Coronary artery (tissue), 2 donors: ENCODE results near the gene SYNJ2.

ENCODE experiments used
- DNase-seq: peaks from one replicate; pipeline ENCODE4 v3.0.0-alpha.2; 2017; ENCODE audit warnings: low spot score
- H3K27ac ChIP-seq, 2 donors: fragments of 200-600 bp; sonication (generic); one replicate each; pipeline ENCODE4 v1.5.1; 2016 to 2019
- H3K4me3 ChIP-seq: fragments of 200-600 bp; sonication (generic); 2 replicates; pipeline ENCODE4 v1.5.1; 2016; ENCODE audit warnings: mild to moderate bottlenecking, moderate library complexity
- TF ChIP-seq, protein P1 (sequence below): fragments of 200-600 bp; sonication (generic); IDR thresholded peaks from one replicate; pipeline ENCODE4 v1.5.1; 2019; ENCODE audit warnings: antibody characterized with exemption

The SYNJ2 gene

DNA sequence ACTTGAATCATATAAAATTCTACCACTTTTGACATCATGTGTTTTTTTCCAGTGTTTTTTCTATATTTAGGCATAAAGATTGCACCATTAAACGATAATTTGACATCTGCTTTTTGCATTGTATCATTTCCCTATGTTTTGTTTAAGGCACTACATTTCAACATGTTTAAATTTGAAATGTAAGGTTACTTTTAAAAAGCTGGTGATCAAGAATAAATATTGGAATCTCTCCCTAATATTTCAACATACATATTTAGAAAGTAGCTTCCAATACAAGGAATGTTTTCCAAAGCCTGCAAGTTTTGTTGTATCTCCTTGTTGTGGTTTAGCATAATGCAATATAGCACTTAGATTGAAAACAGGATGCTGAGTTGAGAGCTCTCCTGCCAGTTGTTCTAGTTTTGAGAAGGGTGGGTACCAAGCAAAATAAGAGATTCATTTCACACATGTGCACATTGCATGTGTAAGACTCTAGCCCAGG is 76.5 kb downstream of the SYNJ2 start:
- DNase-seq = no peak
- H3K27ac ChIP-seq = peak overlapping the region; percentile 39 to 87
- TF ChIP-seq, protein P1, sequence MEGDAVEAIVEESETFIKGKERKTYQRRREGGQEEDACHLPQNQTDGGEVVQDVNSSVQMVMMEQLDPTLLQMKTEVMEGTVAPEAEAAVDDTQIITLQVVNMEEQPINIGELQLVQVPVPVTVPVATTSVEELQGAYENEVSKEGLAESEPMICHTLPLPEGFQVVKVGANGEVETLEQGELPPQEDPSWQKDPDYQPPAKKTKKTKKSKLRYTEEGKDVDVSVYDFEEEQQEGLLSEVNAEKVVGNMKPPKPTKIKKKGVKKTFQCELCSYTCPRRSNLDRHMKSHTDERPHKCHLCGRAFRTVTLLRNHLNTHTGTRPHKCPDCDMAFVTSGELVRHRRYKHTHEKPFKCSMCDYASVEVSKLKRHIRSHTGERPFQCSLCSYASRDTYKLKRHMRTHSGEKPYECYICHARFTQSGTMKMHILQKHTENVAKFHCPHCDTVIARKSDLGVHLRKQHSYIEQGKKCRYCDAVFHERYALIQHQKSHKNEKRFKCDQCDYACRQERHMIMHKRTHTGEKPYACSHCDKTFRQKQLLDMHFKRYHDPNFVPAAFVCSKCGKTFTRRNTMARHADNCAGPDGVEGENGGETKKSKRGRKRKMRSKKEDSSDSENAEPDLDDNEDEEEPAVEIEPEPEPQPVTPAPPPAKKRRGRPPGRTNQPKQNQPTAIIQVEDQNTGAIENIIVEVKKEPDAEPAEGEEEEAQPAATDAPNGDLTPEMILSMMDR = no peak
- H3K4me3 ChIP-seq = no peak overlapping the region

DNA sequence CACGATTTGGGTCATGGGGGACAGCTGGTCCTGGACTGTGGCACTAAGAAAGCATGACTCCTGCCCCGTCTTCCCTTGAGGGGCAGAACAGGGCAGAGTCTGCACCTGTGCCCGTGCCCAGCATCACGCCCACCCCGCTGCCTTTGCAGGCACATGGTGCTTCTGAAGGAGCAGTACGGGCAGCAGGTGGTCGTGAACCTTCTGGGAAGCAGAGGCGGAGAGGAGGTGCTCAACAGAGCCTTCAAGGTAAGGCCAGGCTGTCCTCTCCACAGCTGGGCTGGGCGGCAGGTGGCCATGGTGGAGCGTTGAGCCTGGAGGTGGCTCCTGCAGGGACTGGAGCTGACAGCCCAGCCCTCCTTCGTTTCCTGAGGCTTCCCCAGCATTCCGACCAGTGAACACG is 77.4 kb downstream of the SYNJ2 start:
- no peak overlapping the region for H3K4me3 ChIP-seq
- H3K27ac ChIP-seq = peak overlapping the region; percentile 87 to 91
- peak; percentile 72 for DNase-seq
- TF ChIP-seq, protein P1 = no peak

GRCh38 chr6:158060455-158061360 is 79.0 kb downstream of the SYNJ2 start:
- Histone ChIP-seq H3K27ac (peak overlapping the region; percentile 87 to 91), H3K4me3 (no peak overlapping the region)
- peak; percentile 96 for DNase-seq
- TF ChIP-seq, protein P1 = no peak

GRCh38 chr6:158061361-158061708 is 79.7 kb downstream of the SYNJ2 start:
- no peak for DNase-seq
- H3K27ac ChIP-seq = peak overlapping the region; percentile 87 to 91
- H3K4me3 ChIP-seq = no peak overlapping the region
- TF ChIP-seq, protein P1 = no peak

DNA sequence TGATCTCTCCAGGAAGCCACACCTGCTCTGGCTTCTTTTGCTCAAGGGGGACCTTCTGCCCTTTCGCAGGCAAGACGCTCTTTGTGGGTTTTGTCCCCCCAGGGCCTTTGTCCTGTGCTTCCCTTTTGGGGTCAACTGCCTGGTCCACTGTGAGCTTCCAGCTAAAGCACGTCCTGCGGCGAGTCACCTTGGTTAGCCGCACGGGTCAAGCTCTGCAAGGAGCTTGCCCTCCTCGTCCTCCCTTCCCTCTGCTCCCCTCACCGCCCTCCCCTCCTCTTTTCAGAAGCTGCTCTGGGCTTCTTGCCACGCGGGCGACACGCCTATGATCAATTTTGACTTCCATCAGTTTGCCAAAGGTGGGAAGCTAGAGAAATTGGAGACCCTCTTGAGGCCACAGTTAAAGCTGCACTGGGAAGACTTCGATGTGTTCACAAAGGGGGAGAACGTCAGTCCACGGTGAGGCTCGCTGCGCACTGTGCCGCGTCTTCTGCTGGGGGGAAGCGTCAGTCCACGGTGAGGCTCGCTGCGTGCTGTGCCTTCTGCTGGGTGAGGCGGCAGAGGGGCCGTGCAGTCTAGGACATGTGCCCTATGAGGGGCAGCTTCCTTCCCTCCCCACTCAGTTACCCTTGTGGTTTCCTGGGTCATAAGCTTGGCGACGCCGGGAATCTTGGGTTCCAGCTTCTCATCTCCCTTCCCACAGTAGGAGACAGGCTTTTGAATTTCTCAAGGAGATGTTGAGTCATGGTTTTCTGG is 80.2 kb downstream of the SYNJ2 start:
- TF ChIP-seq, protein P1 = no peak
- peak; percentile 72 for DNase-seq
- Histone ChIP-seq H3K4me3 (no peak overlapping the region), H3K27ac (peak overlapping the region; percentile 87 to 91)

DNA sequence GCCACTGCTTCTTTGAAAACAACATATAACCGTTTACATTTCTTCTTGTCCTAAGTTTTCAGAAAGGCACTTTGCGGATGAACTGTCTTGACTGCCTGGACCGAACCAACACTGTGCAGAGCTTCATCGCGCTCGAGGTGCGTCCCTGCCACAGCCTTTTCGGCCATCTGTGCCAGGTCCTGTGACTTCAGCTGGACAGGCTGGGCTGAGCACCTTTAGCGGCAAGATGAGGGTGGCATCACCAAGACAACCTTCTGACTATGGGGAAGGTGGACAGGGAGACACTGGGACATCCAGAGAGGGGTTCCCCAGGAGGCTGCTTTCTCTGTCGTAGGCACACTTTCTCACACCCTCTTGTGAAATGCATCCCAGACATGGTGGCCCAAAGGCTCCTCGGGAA is 82.1 kb downstream of the SYNJ2 start:
- no peak for DNase-seq
- Histone ChIP-seq H3K27ac (no peak overlapping the region), H3K4me3 (no peak overlapping the region)
- TF ChIP-seq, protein P1 = no peak
